HepG2 (cell line): ENCODE measurements around the gene SMARCAD1. TPM values are rescaled to one million over a fixed set of nuclear protein-coding genes. Genes with fewer than 3 reads are reported as not detected.

ENCODE experiments used
- ATAC-seq: fragments of 200-7000 bp; cut with Tn5 transposase; 3 replicates; pipeline ENCODE4 v1.9.1; 2020; ENCODE audit warnings: mild to moderate bottlenecking, moderate library complexity
- BruUV-seq: library from RNA; stranded (reverse); fragments of 400-500 nt; replicated peaks from 2 replicates; lab custom pipeline; 2021; lab: Mats Ljungman, UMichigan
- CTCF ChIA-PET: fragments of 300-600 bp; formaldehyde crosslinking; extraction: SDS; loops from one replicate; lab custom pipeline; 2021; ENCODE audit warnings: low total read pairs, inconsistent platforms, low intra/inter-chr PET ratio; lab: Yijun Ruan, JAX
- POLR2A ChIA-PET: fragments of 350-600 bp; sonication (Branson Sonifier 250); formaldehyde crosslinking; loops from one replicate; lab custom pipeline; 2020; ENCODE audit warnings: antibody characterized with exemption, inconsistent platforms; lab: Yijun Ruan, JAX
- DNase-seq: peaks from one replicate; pipeline ENCODE4 v3.0.0-alpha.2; 2015; ENCODE audit warnings: low spot score
- FAIRE-seq: peaks from 3 replicates; lab custom pipeline; 2011; peaks lifted over from hg19 to GRCh38; lab: Jason Lieb, UNC
- H2AFZ ChIP-seq: one replicate; pipeline ENCODE4 v1.6.1; 2011; ENCODE audit warnings: low read length, inconsistent platforms
- H3K27ac ChIP-seq: fragments of 300-600 bp; 3 replicates; pipeline ENCODE4 v1.8.0; 2011; ENCODE audit warnings: mixed run types, mild to moderate bottlenecking, mixed read lengths, low read length, inconsistent platforms; ENCODE audit not compliant: insufficient read depth; ENCODE audit errors: extremely low read length
- H3K27me3 ChIP-seq, 2 experiments: fragments of 200-600 bp in 1 of 2; 2 replicates in 1 of 2; 3 replicates in 1 of 2; pipeline versions ENCODE4 v1.6.0 to v1.8.0; 2011; ENCODE audit warnings: low read length in 2 of 2, mild to moderate bottlenecking in 2 of 2, moderate library complexity in 2 of 2, inconsistent platforms in 1 of 2; ENCODE audit not compliant: insufficient read depth in 2 of 2, control insufficient read depth in 1 of 2
- H3K36me3 ChIP-seq, 2 experiments: fragments of 200-600 bp in 1 of 2; replicated peaks in 1 of 2; 2 replicates in 1 of 2; 3 replicates in 1 of 2; pipeline versions ENCODE4 v1.5.1 to v1.8.0; 2011; ENCODE audit warnings: low read length in 2 of 2, inconsistent platforms in 1 of 2; ENCODE audit not compliant: insufficient read depth in 2 of 2, control insufficient read depth in 1 of 2
- H3K4me1 ChIP-seq: 2 replicates; pipeline ENCODE4 v1.5.1; 2012; ENCODE audit warnings: low read length, inconsistent platforms; ENCODE audit not compliant: insufficient read depth
- H3K4me2 ChIP-seq: 2 replicates; pipeline ENCODE4 v1.6.0; 2011; ENCODE audit warnings: low read depth, low read length, inconsistent platforms
- H3K4me3 ChIP-seq, 3 experiments: fragments of 200-600 bp in 1 of 3; sonication (generic), shearing (Covaris generic) in 1 of 3; replicated peaks in 1 of 3; 2 replicates each; pipeline ENCODE4 v1.5.1; 2011 to 2016; ENCODE audit warnings: low read length in 3 of 3, inconsistent platforms in 2 of 3, low read depth in 2 of 3, mild to moderate bottlenecking in 2 of 3, control low read depth in 1 of 3, mixed read lengths in 1 of 3; ENCODE audit not compliant: insufficient read depth in 1 of 3
- H3K79me2 ChIP-seq: one replicate; pipeline ENCODE4 v1.6.1; 2011; ENCODE audit warnings: low read length, inconsistent platforms; ENCODE audit not compliant: insufficient read depth
- H3K9ac ChIP-seq: 2 replicates; pipeline ENCODE4 v1.6.0; 2011; ENCODE audit warnings: mild to moderate bottlenecking, low read depth, low read length, inconsistent platforms; ENCODE audit not compliant: insufficient read depth
- H3K9me3 ChIP-seq: 2 replicates; pipeline ENCODE4 v1.5.1; 2012; ENCODE audit warnings: mild to moderate bottlenecking, low read length
- H4K20me1 ChIP-seq: 2 replicates; pipeline ENCODE4 v1.6.0; 2011; ENCODE audit warnings: inconsistent platforms, mild to moderate bottlenecking, low read length, moderate library complexity; ENCODE audit not compliant: insufficient read depth
- CENPT ChIP-seq: sonication (generic); formaldehyde crosslinking; IDR thresholded peaks from 2 replicates; pipeline ENCODE4 v1.8.0; 2022; ENCODE audit warnings: low read depth, mild to moderate bottlenecking, moderate library complexity, missing genetic modification reagents
- CENPX ChIP-seq: sonication (generic); formaldehyde crosslinking; IDR thresholded peaks from 2 replicates; pipeline ENCODE4 v1.9.0; 2021; ENCODE audit warnings: mild to moderate bottlenecking, missing genetic modification reagents, moderate library complexity
- CHD4 ChIP-seq: fragments of 200-600 bp; sonication (generic); IDR thresholded peaks from 2 replicates; pipeline ENCODE4 v1.7.0; 2017; ENCODE audit warnings: mild to moderate bottlenecking, low read length, borderline replicate concordance
- KAT7 ChIP-seq: IDR thresholded peaks from 2 replicates; pipeline ENCODE4 v1.6.1; 2018; ENCODE audit warnings: borderline replicate concordance, missing compliant biosample characterization
- POLR2AphosphoS5 ChIP-seq: IDR thresholded peaks from 2 replicates; pipeline ENCODE4 v1.6.1; 2012; ENCODE audit warnings: low read depth, low read length
- SNRNP70 ChIP-seq: fragments of 200-400 bp; formaldehyde crosslinking; IDR thresholded peaks from 2 replicates; pipeline ENCODE4 v1.6.1; 2017; ENCODE audit warnings: mild to moderate bottlenecking, low read depth, low read length, moderate library complexity
- SYNCRIP ChIP-seq: fragments of 200-400 bp; formaldehyde crosslinking; IDR thresholded peaks from 2 replicates; pipeline ENCODE4 v1.6.1; 2018; ENCODE audit warnings: mild to moderate bottlenecking, low read depth, low read length; ENCODE audit not compliant: insufficient read depth
- ZBTB7B ChIP-seq: sonication (generic); formaldehyde crosslinking; IDR thresholded peaks from 2 replicates; pipeline ENCODE4 v1.4.0; 2020; ENCODE audit warnings: missing genetic modification reagents
- ZFP36L2 ChIP-seq: sonication (generic); formaldehyde crosslinking; IDR thresholded peaks from 2 replicates; pipeline ENCODE4 v1.4.0; 2020; ENCODE audit warnings: missing genetic modification reagents
- ZHX1 ChIP-seq: sonication (generic); formaldehyde crosslinking; IDR thresholded peaks from 2 replicates; pipeline ENCODE4 v1.8.1; 2022; ENCODE audit warnings: low read depth, mild to moderate bottlenecking, missing genetic modification reagents
- ZNF296 ChIP-seq: sonication (generic); formaldehyde crosslinking; conservative IDR thresholded peaks from 2 replicates; pipeline ENCODE4 v1.5.0; 2020; ENCODE audit warnings: mild to moderate bottlenecking, missing genetic modification reagents
- ZNF337 ChIP-seq: sonication (generic); formaldehyde crosslinking; IDR thresholded peaks from 2 replicates; pipeline ENCODE4 v1.5.1; 2020; ENCODE audit warnings: missing genetic modification reagents, low read depth, mild to moderate bottlenecking, borderline replicate concordance
- ZNF724P ChIP-seq: sonication (generic); formaldehyde crosslinking; IDR thresholded peaks from 2 replicates; pipeline ENCODE4 v1.8.0; 2022; ENCODE audit warnings: missing genetic modification reagents, borderline replicate concordance
- ZNF784 ChIP-seq: sonication (generic); formaldehyde crosslinking; IDR thresholded peaks from 2 replicates; pipeline ENCODE4 v1.5.1; 2020; ENCODE audit warnings: missing genetic modification reagents, mild to moderate bottlenecking, borderline replicate concordance
- WGBS: methylation state at CpG from one replicate; pipeline ENCODE4 v1.1.6; 2017; ENCODE audit warnings: low lambda C conversion rate; 5-methylcytosine and 5-hydroxymethylcytosine counted together
- in situ Hi-C: cut with HindIII; loops from 2 replicates; pipeline ENCODE4 v1.10.0; 2017; ENCODE audit warnings: low pct_unique_long_range_greater_than_20kb; ENCODE audit not compliant: extremely low pct_ligation_motif_present
- intact Hi-C: fragments of 100-400 bp; cut with micrococcal nuclease; formaldehyde crosslinking; loops from one replicate; pipeline ENCODE4 v1.10.0; 2022; ENCODE audit not compliant: unreplicated experiment
- polyA plus RNA-seq, 8 experiments: library from polyadenylated mRNA; depleted of rRNA in 3 of 8; stranded (reverse) in 7 of 8; unstranded in 1 of 8; fragments of >200 nt; fragmentation: Illumina TruSeq in 4 of 8; extraction: Trizol in 4 of 8; gene quantifications; 2 replicates each; pipeline versions ENCODE4 v1.2.1 to v1.2.3, GENCODE V29; 2011 to 2016; ENCODE audit warnings: low read depth in 4 of 8, missing spikeins in 1 of 8, mixed read lengths in 1 of 8; ENCODE audit not compliant: insufficient read depth in 1 of 8
- total RNA-seq, 5 experiments: library from RNA; depleted of rRNA; stranded (reverse); fragments of >200 nt; fragmentation: Illumina TruSeq; extraction: Trizol; gene quantifications; 2 replicates each; pipeline ENCODE4 v1.2.3, GENCODE V29; 2016; ENCODE audit warnings: low read depth in 1 of 5

The SMARCAD1 gene
- total and polyA plus RNA-seq, 2 of the 13 experiments (the other 11 are each of a cell fraction or from before 2014, with no cell fraction given) = 18.2 to 35.9 TPM

GRCh38 chr4:94244087-94244828, 36.6 kb downstream of the SMARCAD1 start (continued):
- TF ChIP-seq ZNF784 (no peak), CENPT (no peak)

GRCh38 chr4:94244829-94245185, 37.1 kb downstream of the SMARCAD1 start:
- in situ Hi-C loops = no loop called here
- POLR2A ChIA-PET = no interaction called here
- Histone ChIP-seq H3K9me3 (no peaks in the 10 kb centered on the region), H3K27me3 (no peaks in the 10 kb centered on the region), H3K79me2 (no peaks in the 10 kb centered on the region), H3K4me3 (no peak overlapping the region), H3K4me1 (no peaks in the 10 kb centered on the region), H4K20me1 (no peaks in the 10 kb centered on the region), H2AFZ (no peak overlapping the region), H3K27ac (no peak overlapping the region), H3K4me2 (no peak overlapping the region), H3K36me3 (peaks cover 10 to 42% of the 10 kb centered on the region in 2 experiments), H3K9ac (no peak overlapping the region)
- CTCF ChIA-PET = no interaction called here
- no TSS peak for BruUV-seq
- ATAC-seq (no peak), DNase-seq (no peak), FAIRE-seq (no peak)
- TF ChIP-seq ZFP36L2 (no peak), SNRNP70 (no peak), SYNCRIP (no peak), ZNF296 (CRISPR knock-in tag) (no peak), CHD4 (no peak), CENPX (CRISPR knock-in tag) (no peak), POLR2AphosphoS5 (no peak), ZNF724P (CRISPR knock-in tag) (no peak), KAT7 (CRISPR knock-in tag) (no peak), ZBTB7B (no peak), ZHX1 (CRISPR knock-in tag) (no peak), ZNF337 (no peak)
- WGBS = 92% methylated on average over 2 of the region's 2 CpGs
- intact Hi-C loops = no loop called here
